HG03066 (cell line): ENCODE data around the gene RAB22A.
A peak's percentile ranks its signal among the peaks of the same experiment; 100 is the strongest.

ENCODE experiments used
- ATAC-seq: cut with Tn5 transposase; IDR thresholded peaks from one replicate; pipeline ENCODE4 v1.9.1; 2021; ENCODE audit warnings: low read depth; ENCODE audit not compliant: unreplicated experiment

RAB22A gene

GRCh38 chr20:58381627-58382026 is 72.1 kb downstream of the RAB22A start:
- no peak for ATAC-seq

DNA sequence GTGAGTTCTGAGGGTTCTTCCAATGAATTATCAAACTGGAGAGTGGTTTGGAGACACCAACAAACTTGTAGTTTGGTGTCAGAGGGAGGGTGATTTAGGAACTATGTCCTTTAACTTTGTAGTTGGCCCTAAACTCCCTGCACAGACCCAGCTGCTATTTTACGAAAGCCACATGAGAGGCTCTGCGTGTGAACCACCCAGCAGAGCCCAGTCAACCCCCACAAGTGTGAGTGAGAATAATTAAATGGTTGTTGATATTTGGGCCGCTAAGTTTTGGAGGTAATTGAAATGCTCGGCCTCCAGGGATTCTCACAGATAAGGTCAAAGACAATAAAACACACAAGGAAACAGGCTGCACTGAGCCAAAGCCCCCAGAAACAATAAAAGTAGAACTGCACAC is 72.6 kb downstream of the RAB22A start:
- no peak for ATAC-seq

DNA sequence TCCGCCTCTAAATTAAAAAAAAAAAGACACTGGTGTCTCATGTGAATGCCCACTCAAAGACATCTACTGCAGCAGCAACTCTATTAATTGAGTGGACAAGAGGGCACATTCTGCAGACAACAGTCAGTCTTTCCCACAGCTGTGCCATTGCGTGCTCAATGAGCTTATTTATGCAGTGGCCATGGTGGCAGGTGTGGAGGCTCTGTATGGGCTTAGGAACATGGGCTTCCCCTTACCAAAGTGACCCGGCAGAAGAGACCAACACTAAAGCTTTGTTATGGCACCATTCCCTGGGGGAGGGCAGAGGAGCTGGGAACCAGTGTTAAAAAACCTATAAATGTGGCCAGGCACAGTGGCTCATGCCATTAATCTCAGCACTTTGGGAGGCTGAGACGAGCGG is 75.3 kb downstream of the RAB22A start:
- ATAC-seq: no peak

- ATAC-seq: no peak
Measured at GRCh38 chr20:58388028-58388601, 78.6 kb downstream of the RAB22A start.

DNA sequence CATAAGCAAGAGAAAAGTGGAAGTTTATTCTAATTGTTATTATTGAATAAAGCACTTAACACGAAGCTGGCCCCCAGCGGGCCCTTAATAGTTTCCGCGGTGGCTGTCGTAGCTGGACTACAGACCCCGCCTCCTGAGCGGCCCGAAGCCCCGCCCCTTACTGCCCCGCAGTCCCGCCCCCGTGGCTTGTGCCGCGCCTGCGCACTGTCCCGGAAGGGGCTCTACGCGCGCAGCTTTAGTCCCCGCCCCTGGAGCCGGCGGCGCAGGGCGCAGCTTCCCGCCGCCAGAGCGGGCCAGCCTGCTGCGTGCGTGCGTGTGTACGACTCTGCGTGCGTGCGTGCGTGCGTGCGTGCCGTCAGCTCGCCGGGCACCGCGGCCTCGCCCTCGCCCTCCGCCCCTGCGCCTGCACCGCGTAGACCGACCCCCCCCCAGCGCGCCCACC is 79.4 kb downstream of the RAB22A start, which contains the start of gene VAPB:
VAPB (plus strand) TSS at position 348 of the 442 bp plus-strand sequence. CDS start 231 bp downstream, outside the sequence.
- ATAC-seq: peak; percentile 95

DNA sequence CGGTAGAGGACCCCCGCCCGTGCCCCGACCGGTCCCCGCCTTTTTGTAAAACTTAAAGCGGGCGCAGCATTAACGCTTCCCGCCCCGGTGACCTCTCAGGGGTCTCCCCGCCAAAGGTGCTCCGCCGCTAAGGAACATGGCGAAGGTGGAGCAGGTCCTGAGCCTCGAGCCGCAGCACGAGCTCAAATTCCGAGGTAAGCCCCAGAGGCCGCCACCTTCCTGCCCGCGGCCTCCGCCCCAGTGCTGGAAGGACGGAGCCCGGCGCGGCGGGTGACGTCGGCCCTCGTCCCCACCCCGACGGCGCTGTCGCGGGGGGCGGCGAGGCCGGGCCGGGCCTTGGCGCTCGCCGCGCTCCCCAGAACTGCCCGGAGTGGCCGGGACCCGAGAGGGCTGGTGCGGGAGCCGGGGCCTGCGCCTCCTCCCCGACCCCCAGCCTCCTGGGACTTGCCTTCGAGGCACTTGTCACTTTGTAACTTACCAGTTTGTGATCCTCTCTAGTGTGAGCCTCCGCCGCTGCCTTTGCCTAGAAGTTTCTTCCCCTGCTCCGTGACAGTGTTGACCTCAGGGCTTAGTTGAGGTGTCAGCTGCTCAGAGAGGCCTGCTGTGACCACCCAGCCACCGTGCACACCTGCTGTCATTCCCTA is 79.9 kb downstream of the RAB22A start:
- peak; percentile 32 for ATAC-seq

DNA sequence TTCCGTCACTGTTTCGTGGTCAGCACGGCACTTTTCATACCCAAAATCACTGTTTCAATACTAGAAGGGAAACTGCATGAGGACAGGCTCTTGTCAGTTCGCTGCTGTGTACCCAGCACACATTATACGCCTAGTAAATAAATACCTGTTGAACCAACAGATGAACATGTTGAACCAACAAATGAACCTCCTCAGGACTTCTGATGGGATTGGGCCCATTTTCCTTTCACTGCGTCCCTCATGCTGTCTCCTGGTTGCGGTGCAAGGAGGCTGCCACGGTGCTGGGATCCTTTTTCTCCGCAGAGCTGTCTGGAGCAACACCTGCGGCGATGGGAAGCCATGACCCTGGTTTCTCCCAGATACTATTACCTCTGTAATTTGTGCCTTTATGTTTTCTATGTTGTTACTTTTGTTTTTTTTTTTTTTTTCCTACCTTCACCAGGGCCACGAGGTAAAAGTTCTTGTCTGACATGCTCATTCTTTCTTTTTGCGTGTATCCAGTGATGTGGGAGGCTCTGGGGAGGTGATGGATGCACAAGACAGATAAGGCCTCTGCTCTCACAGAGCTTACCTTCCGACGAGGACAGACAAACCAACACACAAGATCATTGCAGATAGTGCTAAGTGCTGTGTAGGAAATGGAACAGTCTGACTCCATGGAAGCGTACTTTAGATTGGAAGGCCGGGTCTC is 80.6 kb downstream of the RAB22A start:
- no peak for ATAC-seq

DNA sequence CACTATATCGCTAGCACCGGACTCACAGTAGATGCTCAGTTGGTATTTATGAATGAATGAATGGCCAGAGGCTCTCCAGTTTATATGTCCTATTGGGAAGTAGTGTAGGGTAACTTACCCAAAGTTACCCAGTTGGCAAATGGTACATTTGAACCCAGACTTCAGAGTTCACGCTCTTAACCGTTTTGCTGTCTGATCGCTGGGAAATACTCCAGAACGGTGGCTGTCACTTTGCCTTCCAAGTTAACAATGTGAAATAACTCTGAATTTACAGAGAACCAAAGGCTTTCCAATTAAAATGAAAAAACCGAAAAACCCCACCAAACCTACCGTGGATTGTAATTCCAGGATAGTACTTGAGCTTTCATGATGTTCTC is 81.1 kb downstream of the RAB22A start:
- ATAC-seq: no peak

- no peak for ATAC-seq
Measured at GRCh38 chr20:58392286-58392685, 82.8 kb downstream of the RAB22A start.

DNA sequence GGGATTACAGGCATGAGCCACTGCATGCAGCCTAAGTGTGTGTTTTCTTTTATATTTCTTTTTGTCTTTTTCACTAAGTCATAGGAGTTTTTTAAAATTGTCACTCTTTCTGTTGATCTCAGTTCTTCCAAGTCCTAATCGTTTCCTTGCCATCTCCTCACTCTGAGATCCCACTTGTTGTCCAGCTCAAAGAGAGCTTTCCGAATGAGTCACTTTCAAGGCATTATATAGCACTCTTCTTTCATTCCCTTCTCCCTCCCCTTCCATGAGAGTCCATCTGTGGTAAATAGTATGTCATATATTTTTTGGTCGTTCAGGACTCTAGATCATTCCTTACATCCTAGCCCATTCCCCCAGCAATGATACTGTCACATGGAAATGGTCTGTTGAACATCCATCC is 83.8 kb downstream of the RAB22A start:
- ATAC-seq: no peak

DNA sequence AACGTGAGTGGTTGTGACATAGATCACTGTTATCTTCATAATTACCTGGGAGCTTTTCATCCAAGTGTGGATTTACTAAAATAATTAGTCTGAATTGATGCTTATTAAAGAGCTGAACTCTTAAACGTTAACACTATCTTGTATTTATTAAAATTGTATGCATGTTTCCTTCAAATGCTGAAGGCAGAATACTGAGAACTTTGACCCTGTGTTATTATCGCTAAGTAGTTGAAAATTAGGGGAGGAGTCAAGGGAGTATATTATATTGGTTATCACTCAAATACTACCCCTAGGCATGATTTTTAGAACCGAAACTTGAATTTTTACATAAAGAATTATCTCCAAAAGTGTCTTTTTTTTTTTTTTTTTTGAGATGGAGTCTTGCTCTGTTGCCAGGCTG is 85.3 kb downstream of the RAB22A start:
- no peak for ATAC-seq

GRCh38 chr20:58395604-58396003 is 86.1 kb downstream of the RAB22A start:
- ATAC-seq: no peak

GRCh38 chr20:58397429-58397828 is 87.9 kb downstream of the RAB22A start:
- ATAC-seq: no peak

DNA sequence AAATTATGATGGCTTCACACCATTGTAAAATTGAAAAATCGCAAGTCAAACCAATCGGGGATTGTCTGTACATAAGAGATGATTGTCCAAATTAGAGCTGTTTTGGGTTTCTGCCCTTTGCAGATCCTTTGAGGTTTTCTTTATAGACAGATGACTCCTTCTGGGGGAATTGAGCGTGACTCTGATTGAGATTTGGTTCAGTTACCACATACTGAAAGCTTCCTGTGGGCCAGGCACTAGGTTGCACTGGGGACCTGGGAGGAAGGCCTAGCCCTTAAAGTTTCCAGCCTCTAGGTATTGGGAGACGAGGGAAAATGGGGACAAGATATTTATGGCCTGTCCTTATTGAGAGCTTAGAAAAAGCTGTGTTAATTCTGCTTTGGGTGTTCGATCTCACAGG is 88.7 kb downstream of the RAB22A start:
- no peak for ATAC-seq

- ATAC-seq: no peak
Measured at GRCh38 chr20:58399926-58400325, 90.4 kb downstream of the RAB22A start.

GRCh38 chr20:58401162-58401561 is 91.6 kb downstream of the RAB22A start:
- no peak for ATAC-seq

GRCh38 chr20:58402305-58402704 is 92.8 kb downstream of the RAB22A start:
- no peak for ATAC-seq

- no peak for ATAC-seq
Measured at GRCh38 chr20:58402827-58403226, 93.3 kb downstream of the RAB22A start.

DNA sequence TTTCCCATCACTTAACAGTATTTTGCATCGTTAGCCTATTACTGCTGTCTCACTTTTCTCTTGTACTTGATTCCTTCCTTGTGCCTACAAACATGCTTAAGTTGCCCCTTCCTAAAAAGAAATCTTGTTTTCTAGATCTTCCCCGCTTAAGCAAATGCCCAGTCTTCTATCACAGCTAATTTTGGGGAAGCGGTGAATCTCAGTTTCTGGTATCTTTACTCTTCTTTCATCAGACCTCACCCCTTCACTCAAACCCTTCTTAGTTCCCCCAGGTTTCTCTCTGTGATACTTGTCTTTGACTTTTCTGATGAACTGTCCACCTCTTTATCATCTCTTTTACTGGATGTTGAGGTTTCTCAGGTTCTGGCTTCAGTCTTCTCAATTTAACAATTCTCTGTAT is 93.8 kb downstream of the RAB22A start:
- no peak for ATAC-seq

DNA sequence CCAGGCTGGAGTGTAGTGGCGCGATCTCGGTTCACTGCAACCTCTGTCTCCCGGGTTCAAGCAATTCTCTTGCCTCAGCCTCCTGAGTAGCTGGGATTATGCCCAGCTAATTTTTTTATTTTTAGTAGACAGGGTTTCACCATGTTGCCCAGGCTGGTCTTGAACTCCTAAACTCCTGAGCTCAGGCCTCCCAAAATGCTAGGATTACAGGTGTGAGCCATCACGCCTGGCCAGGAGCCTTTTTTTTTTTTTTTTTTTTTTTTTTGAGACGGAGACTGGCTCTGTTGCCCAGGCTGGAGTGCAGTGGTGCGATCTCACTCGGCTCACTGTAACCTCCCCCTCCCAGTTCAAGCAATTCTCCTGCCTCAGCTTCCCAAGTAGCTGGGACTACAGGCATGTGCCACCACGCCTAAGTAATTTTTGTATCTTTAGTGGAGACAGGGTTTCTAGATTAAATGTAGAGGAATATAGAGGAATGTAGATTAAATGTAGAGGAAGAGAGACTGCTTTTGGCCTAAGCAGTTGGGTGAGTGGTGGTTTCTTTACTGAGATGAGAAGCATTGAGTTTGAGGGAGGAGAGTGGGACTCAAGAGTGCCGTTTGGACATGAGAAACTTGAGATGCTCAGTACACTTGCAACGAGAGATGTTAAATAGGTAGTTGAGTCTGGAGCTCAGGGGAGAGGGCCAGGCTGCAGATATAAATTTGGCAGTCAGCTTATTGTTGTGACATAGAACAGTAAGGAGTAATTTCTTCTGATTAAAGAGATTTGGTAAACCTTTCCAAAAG is 96.2 kb downstream of the RAB22A start:
- no peak for ATAC-seq

DNA sequence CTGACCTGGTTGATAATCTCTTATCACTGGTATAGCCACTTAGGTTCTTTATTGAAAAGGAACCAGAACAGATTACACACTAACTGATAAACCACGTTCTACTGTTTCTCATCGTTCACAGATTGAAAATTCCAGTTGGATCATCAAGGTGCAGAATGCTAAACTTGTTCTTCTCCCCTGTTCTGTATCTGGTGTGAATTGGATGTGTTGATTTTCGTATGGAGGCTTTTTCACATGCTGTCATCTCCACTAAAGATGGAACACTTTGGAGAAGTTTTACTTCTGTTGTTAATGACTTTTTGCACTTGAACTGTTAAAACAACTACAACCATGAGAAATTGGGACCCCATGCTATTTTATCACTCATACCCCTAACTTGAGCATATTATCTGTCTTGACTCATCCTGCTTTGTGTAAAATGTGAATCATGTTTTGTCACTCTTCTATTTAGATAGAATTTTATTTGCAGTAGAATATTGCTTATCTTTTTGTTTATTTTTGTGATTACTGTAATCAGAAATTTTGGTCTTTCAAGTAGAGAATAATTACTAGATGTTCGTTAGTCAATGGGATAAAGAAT is 97.0 kb downstream of the RAB22A start:
- no peak for ATAC-seq
